Glutamatergic neuron (in vitro differentiated cells): ENCODE data around the gene ATP5F1A. TPM values are rescaled to one million over a fixed set of nuclear protein-coding genes. Genes with fewer than 3 reads are reported as not detected.

Experiments
- DNase-seq: peaks from one replicate; pipeline ENCODE4 v3.0.0; 2022
- H3K27ac Mint-ChIP-seq: one replicate; pipeline ENCODE4 v1.8.0; 2020; ENCODE audit warnings: mild to moderate bottlenecking, mixed read lengths, inconsistent platforms; ENCODE audit not compliant: unreplicated experiment
- H3K27me3 Mint-ChIP-seq: one replicate; pipeline ENCODE4 v1.8.0; 2020; ENCODE audit warnings: mild to moderate bottlenecking, moderate library complexity, mixed read lengths, inconsistent platforms; ENCODE audit not compliant: unreplicated experiment
- H3K36me3 Mint-ChIP-seq: one replicate; pipeline ENCODE4 v1.8.0; 2020; ENCODE audit warnings: mild to moderate bottlenecking, mixed read lengths, inconsistent platforms; ENCODE audit not compliant: unreplicated experiment
- H3K4me1 Mint-ChIP-seq: one replicate; pipeline ENCODE4 v1.8.0; 2020; ENCODE audit warnings: mild to moderate bottlenecking, low read depth, mixed read lengths, inconsistent platforms; ENCODE audit not compliant: unreplicated experiment
- H3K4me3 Mint-ChIP-seq: one replicate; pipeline ENCODE4 v1.8.0; 2020; ENCODE audit warnings: mild to moderate bottlenecking, mixed read lengths, inconsistent platforms; ENCODE audit not compliant: unreplicated experiment
- H3K9me3 Mint-ChIP-seq: one replicate; pipeline ENCODE4 v1.8.0; 2020; ENCODE audit warnings: mild to moderate bottlenecking, moderate library complexity, mixed read lengths, inconsistent platforms; ENCODE audit not compliant: unreplicated experiment
- total RNA-seq: library from RNA; stranded (reverse); fragmentation: NEBNext Ultra II Directional; extraction: Animal tissue kit (Norgen Biotek cat#: 25700); gene quantifications from one replicate; pipeline ENCODE4 v1.2.1, GENCODE V29; 2021; ENCODE audit not compliant: unreplicated experiment
- TF ChIP-seq, protein P1 (sequence below): fragments of 200-600 bp; sonication (generic); IDR thresholded peaks from one replicate; pipeline ENCODE4 v1.5.0; 2021; ENCODE audit not compliant: partially characterized antibody, unreplicated experiment

ATP5F1A gene
- total RNA-seq, 1 donor from 2014 or later = 511 TPM

DNA sequence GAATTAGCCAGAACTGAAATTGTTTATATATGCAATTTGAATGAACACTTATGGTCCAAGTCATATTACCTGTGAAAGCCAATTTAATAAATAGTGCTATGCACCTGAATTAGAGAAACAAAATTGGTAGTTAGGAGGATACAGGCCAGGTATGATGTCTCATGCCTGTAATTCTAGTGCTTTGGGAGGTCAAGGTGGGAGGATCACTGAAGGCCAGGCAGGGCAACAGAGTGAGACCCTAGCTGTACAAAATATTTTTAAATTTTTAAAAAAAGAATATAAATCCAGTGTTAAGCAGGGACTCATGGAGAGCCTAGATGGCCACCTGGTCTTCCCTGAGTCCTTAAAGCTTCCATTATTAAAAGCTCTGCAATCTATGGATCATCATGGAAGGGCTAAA, 18.8 kb downstream of the ATP5F1A start:
- H3K27ac Mint-ChIP-seq = no peak overlapping the region
- TF ChIP-seq, protein P1, sequence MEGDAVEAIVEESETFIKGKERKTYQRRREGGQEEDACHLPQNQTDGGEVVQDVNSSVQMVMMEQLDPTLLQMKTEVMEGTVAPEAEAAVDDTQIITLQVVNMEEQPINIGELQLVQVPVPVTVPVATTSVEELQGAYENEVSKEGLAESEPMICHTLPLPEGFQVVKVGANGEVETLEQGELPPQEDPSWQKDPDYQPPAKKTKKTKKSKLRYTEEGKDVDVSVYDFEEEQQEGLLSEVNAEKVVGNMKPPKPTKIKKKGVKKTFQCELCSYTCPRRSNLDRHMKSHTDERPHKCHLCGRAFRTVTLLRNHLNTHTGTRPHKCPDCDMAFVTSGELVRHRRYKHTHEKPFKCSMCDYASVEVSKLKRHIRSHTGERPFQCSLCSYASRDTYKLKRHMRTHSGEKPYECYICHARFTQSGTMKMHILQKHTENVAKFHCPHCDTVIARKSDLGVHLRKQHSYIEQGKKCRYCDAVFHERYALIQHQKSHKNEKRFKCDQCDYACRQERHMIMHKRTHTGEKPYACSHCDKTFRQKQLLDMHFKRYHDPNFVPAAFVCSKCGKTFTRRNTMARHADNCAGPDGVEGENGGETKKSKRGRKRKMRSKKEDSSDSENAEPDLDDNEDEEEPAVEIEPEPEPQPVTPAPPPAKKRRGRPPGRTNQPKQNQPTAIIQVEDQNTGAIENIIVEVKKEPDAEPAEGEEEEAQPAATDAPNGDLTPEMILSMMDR = no peak
- no peaks in the 10 kb centered on the region for H3K36me3 Mint-ChIP-seq
- H3K9me3 Mint-ChIP-seq = no peaks in the 10 kb centered on the region
- no peaks in the 10 kb centered on the region for H3K4me1 Mint-ChIP-seq
- H3K4me3 Mint-ChIP-seq = no peak overlapping the region
- H3K27me3 Mint-ChIP-seq = no peaks in the 10 kb centered on the region
- DNase-seq = no peak

DNA sequence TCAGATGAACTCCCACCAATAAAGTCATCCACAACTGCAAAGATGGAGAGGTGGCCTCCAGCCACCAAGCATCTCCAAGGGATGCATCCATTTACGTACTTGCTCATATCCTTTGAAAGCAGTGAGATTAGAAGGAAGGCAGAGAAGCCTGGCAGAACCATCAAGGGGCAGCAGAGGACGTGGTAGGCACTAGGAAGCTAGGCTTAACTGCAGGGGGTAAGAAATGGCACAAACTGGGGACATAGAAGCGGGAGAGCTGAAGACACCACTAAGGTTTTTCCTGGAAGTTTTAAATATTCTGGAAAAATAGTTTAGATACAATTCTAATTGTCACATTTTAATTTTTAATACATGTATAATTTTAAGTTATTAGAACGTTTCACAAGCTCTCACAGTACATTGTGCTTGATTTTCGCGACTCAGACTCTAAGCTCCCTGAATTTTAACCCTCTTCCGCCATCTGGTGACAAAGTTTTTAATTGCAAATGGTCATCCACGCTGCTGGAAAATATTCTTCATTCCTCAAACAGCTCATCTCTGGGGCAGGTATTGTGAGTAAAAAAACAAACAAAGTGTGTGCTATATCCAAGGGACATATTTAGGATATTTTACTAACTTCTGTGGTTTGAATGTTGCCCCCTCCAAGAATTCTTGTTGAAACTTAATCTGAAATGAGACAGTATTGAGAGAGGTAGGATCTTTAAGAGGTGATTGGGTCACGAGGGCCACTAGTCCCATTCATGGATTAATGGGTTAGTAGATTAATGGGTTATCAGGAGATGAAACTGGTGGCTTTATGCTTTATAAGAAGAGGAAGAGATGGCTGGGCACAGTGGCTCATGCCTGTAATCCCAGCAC, 24.4 kb downstream of the ATP5F1A start:
- H3K9me3 Mint-ChIP-seq = peaks cover 2% of the 10 kb centered on the region
- H3K36me3 Mint-ChIP-seq = no peaks in the 10 kb centered on the region
- peak; percentile 26 for DNase-seq
- no peaks in the 10 kb centered on the region for H3K4me1 Mint-ChIP-seq
- TF ChIP-seq, protein P1 = peak; percentile 71
- no peak overlapping the region for H3K27ac Mint-ChIP-seq
- no peak overlapping the region for H3K4me3 Mint-ChIP-seq
- H3K27me3 Mint-ChIP-seq = peaks cover 2% of the 10 kb centered on the region

DNA sequence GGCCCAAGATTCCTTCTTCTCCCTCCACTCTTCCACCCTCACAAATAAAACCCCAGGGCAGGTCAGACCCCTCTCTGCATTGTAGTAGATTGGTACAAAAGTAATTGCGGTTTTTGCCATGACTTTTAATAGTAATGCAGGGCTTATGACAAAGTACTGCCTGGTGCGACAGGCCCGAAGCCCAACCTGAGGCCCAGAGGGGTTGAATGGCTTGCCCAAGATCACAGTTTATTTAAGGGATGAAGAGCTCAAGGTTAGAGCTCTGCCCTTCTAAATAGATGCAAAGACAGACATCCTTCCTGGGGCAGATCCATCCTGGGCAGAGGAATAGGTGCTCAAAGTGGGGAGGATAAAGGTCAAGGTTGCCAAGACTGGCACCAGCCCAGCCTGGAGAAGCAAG, 25.1 kb downstream of the ATP5F1A start:
- no peaks in the 10 kb centered on the region for H3K36me3 Mint-ChIP-seq

DNA sequence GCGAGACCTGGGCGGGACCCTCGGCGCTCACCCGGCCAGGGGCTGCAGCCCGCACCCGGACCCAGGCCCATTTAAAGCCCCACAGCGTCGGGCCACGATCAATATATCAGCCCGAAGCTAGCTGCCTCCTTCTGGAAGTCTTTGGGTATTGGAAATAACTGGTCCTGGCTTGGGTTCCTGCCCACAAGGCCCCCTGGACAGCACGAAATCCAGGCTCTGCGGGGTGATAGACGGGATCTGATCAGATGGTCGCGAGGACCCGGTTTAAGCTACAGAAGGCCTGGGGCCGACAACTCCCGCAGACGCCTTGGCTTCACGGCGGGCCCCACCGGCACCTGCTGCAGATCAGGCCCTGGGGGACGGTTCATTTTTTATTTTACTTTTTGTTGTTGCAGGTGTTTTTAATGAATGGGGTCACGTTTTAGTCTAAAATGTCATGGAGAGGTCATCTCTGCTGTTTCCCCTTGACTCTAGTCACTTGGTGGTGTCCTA, 25.7 kb downstream of the ATP5F1A start:
- Mint-ChIP-seq H3K9me3 (peaks cover 2% of the 10 kb centered on the region), H3K36me3 (no peaks in the 10 kb centered on the region), H3K4me3 (peak overlapping the region; percentile 70), H3K4me1 (no peaks in the 10 kb centered on the region), H3K27ac (no peak overlapping the region), H3K27me3 (peaks cover 4% of the 10 kb centered on the region)
- no peak for DNase-seq
- TF ChIP-seq, protein P1 = no peak

More for the DNA sequence above, 25.1 kb downstream of the ATP5F1A start:
- H3K4me1 Mint-ChIP-seq = no peaks in the 10 kb centered on the region
- H3K4me3 Mint-ChIP-seq = peak overlapping the region; percentile 70
- no peak overlapping the region for H3K27ac Mint-ChIP-seq
- H3K9me3 Mint-ChIP-seq = peaks cover 2% of the 10 kb centered on the region
- H3K27me3 Mint-ChIP-seq = peaks cover 4% of the 10 kb centered on the region
- no peak for DNase-seq
- TF ChIP-seq, protein P1 = no peak
